ENCODE results near the gene MAD1L1. TPM values are rescaled to one million over a fixed set of nuclear protein-coding genes. Genes with fewer than 3 reads are reported as not detected.
A peak's percentile ranks its signal among the peaks of the same experiment; 100 is the strongest.

The MAD1L1 gene
- total and polyA plus RNA-seq, 2 of the 4 experiments (the other 2 are of a cell fraction): 29.0 to 40.9 TPM

DNA sequence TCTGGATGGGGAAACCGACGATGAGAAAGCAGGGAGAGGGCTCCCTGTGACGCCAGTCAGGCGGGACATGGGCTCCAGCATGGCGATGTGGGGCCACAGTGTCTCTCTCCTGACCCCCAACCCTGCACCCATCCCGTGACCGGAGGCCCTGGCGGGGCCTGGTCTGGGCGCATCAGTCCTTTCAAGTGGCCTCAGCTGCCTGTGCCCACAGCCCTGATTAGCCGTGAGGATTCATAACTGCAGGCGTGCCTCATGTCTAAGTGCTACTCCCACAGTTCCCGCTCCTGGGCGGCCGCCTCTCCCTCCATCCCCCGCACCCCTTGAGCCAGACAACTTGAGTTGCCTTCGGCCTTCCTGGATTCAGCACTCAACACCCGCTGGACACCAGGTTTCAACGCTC lies 321.9 kb downstream of the MAD1L1 start:
- Histone ChIP-seq H3K9me3 (ENCODE audit: control insufficient read depth, insufficient read depth, low read length) (no peaks in the 10 kb centered on the region), H2AK5ac (ENCODE audit: low read depth, low read length) (no peak overlapping the region; the same call in 1 of the 2 replicates), H3K4me2 (ENCODE audit: low read depth, low read length) (no peak overlapping the region), H3K4me3 (ENCODE audit: insufficient read depth, low read depth, low read length) (no peak overlapping the region), H3K4me1 (ENCODE audit: control insufficient read depth, insufficient read depth, low read length) (peaks cover 20% of the 10 kb centered on the region), H2AFZ (replicated peaks; ENCODE audit: low read length, poor library complexity) (no peak overlapping the region), H3K79me1 (ENCODE audit: low read depth in 1 of 2, low read length in 2 of 2) (peaks cover 0 to 25% of the 10 kb centered on the region in 2 experiments; a peak in 2 of 4 replicates), H2BK15ac (ENCODE audit: low read depth, low read length) (no peak overlapping the region), H3K36me3 (ENCODE audit: control insufficient read depth, insufficient read depth, low read length) (no peaks in the 10 kb centered on the region), H3K23ac (ENCODE audit: low read depth, low read length) (no peak overlapping the region), H2BK5ac (ENCODE audit: low read depth, low read length, poor library complexity, severe bottlenecking) (no peak overlapping the region), H4K8ac (ENCODE audit: low read depth in 2 of 2, low read length in 2 of 2) (no peak overlapping the region), H4K91ac (ENCODE audit: insufficient read depth, low read depth, low read length) (no peak overlapping the region), H3K18ac (ENCODE audit: low read depth, low read length) (no peak overlapping the region), H4K5ac (ENCODE audit: low read depth, low read length) (no peak overlapping the region), H3K27ac (ENCODE audit: insufficient read depth, low read length) (no peak overlapping the region), H3K14ac (replicated peaks; ENCODE audit: low read depth, low read length) (no peak overlapping the region), H3K27me3 (ENCODE audit: control insufficient read depth, insufficient read depth, low read length) (no peaks in the 10 kb centered on the region), H2AK9ac (replicated peaks; ENCODE audit: low read depth, low read length, poor library complexity) (peak overlapping the region; percentile 58), H2BK120ac (ENCODE audit: low read depth, low read length) (no peak overlapping the region), H2BK20ac (ENCODE audit: low read depth, low read length) (no peak overlapping the region), H3K9me1 (ENCODE audit: insufficient read depth, low read length) (peaks cover 9% of the 10 kb centered on the region; the same call in 1 of the 2 replicates), H4K20me1 (ENCODE audit: insufficient read depth, low read length) (no peaks in the 10 kb centered on the region; the same call in 1 of the 2 replicates), H3K9ac (ENCODE audit: low read depth, low read length) (no peak overlapping the region), H3K4ac (ENCODE audit: low read depth, low read length) (no peak overlapping the region), H3K56ac (ENCODE audit: extremely low read depth, insufficient read depth, low read length) (no peak overlapping the region)
- DNase-seq (no peak), ATAC-seq (ENCODE audit: low read depth) (no peak)
- dilution Hi-C loops (cut with HindIII; ENCODE audit: low sequenced_read_pairs, unreplicated experiment): no loop called here
- POLR2A ChIA-PET (ENCODE audit: unreplicated experiment): no interaction called here
- in situ Hi-C loops (cut with MboI; ENCODE audit: low sequenced_read_pairs): no loop called here
- CTCF ChIA-PET: no interaction called here
- TF ChIP-seq RAD21 (IDR thresholded peaks at IDR 0.05; ENCODE audit: low read length) (no peak), BHLHE40 (IDR thresholded peaks at IDR 0.05; ENCODE audit: low read depth, low read length) (no peak), MAZ (IDR thresholded peaks at IDR 0.05; ENCODE audit: borderline replicate concordance, low read depth, low read length) (no peak), NFE2L2 (IDR thresholded peaks at IDR 0.05; ENCODE audit: low read depth, low read length) (no peak)
- TF ChIP-seq, protein P1, sequence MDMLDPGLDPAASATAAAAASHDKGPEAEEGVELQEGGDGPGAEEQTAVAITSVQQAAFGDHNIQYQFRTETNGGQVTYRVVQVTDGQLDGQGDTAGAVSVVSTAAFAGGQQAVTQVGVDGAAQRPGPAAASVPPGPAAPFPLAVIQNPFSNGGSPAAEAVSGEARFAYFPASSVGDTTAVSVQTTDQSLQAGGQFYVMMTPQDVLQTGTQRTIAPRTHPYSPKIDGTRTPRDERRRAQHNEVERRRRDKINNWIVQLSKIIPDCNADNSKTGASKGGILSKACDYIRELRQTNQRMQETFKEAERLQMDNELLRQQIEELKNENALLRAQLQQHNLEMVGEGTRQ (IDR thresholded peaks at IDR 0.05; ENCODE audit: low read depth, low read length): no peak
- BruUV-seq (replicated peaks): no TSS peak
- intact Hi-C loops (cut with micrococcal nuclease): no loop called here
- 92% methylated on average over 16 of the region's 18 CpGs; no CpG with 5 or more reads in 1 of the 2 experiments for WGBS, 2 experiments (ENCODE audit: extremely low coverage in 2 of 2, insufficient read length in 1 of 2)
